Aorta (tissue), 5 donors: Measurements from ENCODE around the gene MMP19. TPM values are rescaled to one million over a fixed set of nuclear protein-coding genes. Genes with fewer than 3 reads are reported as not detected.

Source experiments
- ATAC-seq: fragments of 200-7000 bp; cut with Tn5 transposase; one replicate; pipeline ENCODE4 v1.9.1; 2022; ENCODE audit warnings: moderate library complexity; ENCODE audit not compliant: low FRiP score
- DNase-seq, 2 donors: peaks; one replicate each; pipeline ENCODE4 v3.0.0-alpha.2; 2020
- H3K27ac ChIP-seq, 2 donors: one replicate each; pipeline ENCODE4 v1.5.1; 2013; ENCODE audit warnings: low read length in 2 of 2, mild to moderate bottlenecking in 2 of 2, moderate library complexity in 2 of 2, control low read depth in 1 of 2, inconsistent platforms in 1 of 2, low read depth in 1 of 2
- H3K27me3 ChIP-seq, 2 donors: one replicate each; pipeline ENCODE4 v1.6.1; 2013; ENCODE audit warnings: control low read depth in 1 of 2, low read length in 1 of 2, mild to moderate bottlenecking in 1 of 2, moderate library complexity in 1 of 2; ENCODE audit not compliant: insufficient read depth in 2 of 2, control insufficient read depth in 1 of 2
- H3K36me3 ChIP-seq, 2 donors: one replicate each; pipeline ENCODE4 v1.6.1; 2013; ENCODE audit warnings: control low read depth in 1 of 2, low read length in 1 of 2, mild to moderate bottlenecking in 1 of 2; ENCODE audit not compliant: insufficient read depth in 2 of 2, control insufficient read depth in 1 of 2
- H3K4me1 ChIP-seq, 2 donors: one replicate each; pipeline ENCODE4 v1.6.1; 2013; ENCODE audit warnings: low read length in 2 of 2, control low read depth in 1 of 2, mild to moderate bottlenecking in 1 of 2, moderate library complexity in 1 of 2; ENCODE audit not compliant: insufficient read depth in 2 of 2, control insufficient read depth in 1 of 2
- H3K4me3 ChIP-seq, 2 donors: one replicate each; pipeline ENCODE4 v1.5.1; 2013; ENCODE audit warnings: low read length in 2 of 2, control low read depth in 1 of 2, mild to moderate bottlenecking in 1 of 2
- H3K9me3 ChIP-seq: one replicate; pipeline ENCODE4 v1.6.1; 2013; ENCODE audit warnings: mild to moderate bottlenecking, low read length; ENCODE audit not compliant: control insufficient read depth
- WGBS, 2 donors: extraction: QIAGEN DNeasy Blood & Tissue Kit; methylation state at CpG; one replicate each; pipeline ENCODE4 v1.1.7; 2013; 5-methylcytosine and 5-hydroxymethylcytosine counted together
- intact Hi-C, 2 donors: fragments of 100-400 bp; cut with DNase I; formaldehyde crosslinking; loops; one replicate each; pipeline versions ENCODE4 v1.14.2 to v1.15.0; 2022
- polyA plus RNA-seq, 2 donors: library from polyadenylated mRNA; stranded (reverse); fragments of 200-250 nt; gene quantifications; one replicate each; pipeline ENCODE4 v1.2.3, GENCODE V29; 2013
- total RNA-seq, 2 donors: library from RNA; stranded (reverse); fragmentation: NEBNext Ultra II Directional; extraction: Animal tissue kit (Norgen Biotek cat#: 25700); gene quantifications; one replicate each; pipeline ENCODE4 v1.2.1, GENCODE V29; 2021
- donor health status: healthy with polysubstance abuse.
- donor health status: Bipolar disorder and iron deficiency.
- donor health status: DM: no; HTN: no; CAD: no.
- donor health status: DM: no; HTN: no; CAD: no.
- donor health status: DM: yes; HTN: yes; CAD: no.

Gene MMP19
- total and polyA plus RNA-seq, 4 donors = 8.9 to 144 (median 60.4) TPM

DNA sequence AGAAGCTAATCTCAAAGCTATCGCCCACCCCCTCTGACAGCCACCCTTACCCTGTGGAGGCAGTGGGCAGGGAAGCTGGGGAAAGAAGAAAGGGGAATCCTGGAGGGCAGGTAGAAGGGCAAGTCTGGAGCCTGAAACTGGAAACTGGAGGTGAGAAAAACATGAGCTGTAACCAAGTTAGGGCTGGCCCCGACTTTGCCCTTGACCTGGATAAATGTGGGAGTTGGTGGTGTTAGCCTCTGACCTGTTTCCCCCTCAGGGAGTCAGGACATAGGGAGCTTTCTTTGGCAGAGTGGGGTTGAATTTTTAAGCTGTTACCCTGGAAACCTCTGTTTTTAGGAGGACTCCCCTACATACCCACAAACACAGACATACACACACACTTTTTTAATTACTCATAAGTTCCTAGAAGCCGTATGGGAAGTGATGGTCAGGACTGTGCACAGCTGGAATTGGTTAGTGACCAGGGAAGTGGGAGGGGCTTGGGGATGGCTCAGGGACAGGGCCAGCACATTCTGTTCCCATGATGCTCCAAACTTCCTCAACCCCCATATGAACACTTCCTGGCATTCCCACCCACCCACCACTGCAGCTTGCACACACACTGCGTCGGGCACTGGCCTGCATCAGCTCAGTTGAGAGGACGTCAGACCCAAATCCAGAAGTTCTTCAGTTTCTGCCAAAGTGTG lies 5.0 kb upstream of the MMP19 start:
- Histone ChIP-seq H3K27ac (peak overlapping the region; percentile 97 to 100), H3K36me3 (no peaks in the 10 kb centered on the region), H3K4me1 (peaks cover 0 to 2% of the 10 kb centered on the region in 2 donors), H3K27me3 (no peaks in the 10 kb centered on the region), H3K9me3 (no peaks in the 10 kb centered on the region), H3K4me3 (no peak overlapping the region)
- 10 to 12% methylated on average over 6 of the region's 6 CpGs for WGBS, 2 donors
- peak; percentile 96 for DNase-seq
- intact Hi-C loops = loop anchor here in 1 of 2 donors (1.0 to 5.0 kb wide), 2 partner anchors 18 to 80 kb away; partner anchors contain the start of genes DNAJC14 and PYM1
- ATAC-seq = peak; percentile 95

DNA sequence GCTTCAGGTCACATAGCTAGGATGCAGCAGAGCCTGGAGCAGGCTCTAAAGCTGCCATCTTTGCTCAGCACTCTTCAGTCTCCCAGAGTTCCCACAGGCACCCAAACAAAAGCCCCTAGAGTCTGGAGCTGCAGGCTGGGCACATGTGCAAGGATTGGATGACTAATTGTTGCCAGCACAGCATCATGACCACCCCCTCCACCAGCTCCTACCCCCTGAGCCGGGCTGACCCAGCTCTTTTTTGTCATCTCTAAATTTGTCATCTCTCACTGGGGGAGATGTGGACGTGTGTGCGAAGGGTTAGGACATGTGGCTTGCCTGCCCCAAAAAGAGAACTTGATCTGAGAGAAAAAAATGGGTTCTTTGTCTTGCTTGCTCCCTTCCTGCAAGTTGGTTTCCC lies 4.3 kb upstream of the MMP19 start:
- H3K4me3 ChIP-seq = no peak overlapping the region
- WGBS, 2 donors = 16 to 21% methylated on average over 3 of the region's 3 CpGs
- peaks cover 0 to 2% of the 10 kb centered on the region in 2 donors for H3K4me1 ChIP-seq
- intact Hi-C loops = loop anchor here in 1 of 2 donors (5.0 kb wide), 1 partner anchor 80 kb away; the partner anchor contains the start of gene PYM1
- H3K36me3 ChIP-seq = no peaks in the 10 kb centered on the region
- H3K27ac ChIP-seq = peak overlapping the region; percentile 97 to 100
- no peaks in the 10 kb centered on the region for H3K9me3 ChIP-seq
- H3K27me3 ChIP-seq = no peaks in the 10 kb centered on the region
- DNase-seq (peak; percentile 82 to 85), ATAC-seq (peak; percentile 42)

DNA sequence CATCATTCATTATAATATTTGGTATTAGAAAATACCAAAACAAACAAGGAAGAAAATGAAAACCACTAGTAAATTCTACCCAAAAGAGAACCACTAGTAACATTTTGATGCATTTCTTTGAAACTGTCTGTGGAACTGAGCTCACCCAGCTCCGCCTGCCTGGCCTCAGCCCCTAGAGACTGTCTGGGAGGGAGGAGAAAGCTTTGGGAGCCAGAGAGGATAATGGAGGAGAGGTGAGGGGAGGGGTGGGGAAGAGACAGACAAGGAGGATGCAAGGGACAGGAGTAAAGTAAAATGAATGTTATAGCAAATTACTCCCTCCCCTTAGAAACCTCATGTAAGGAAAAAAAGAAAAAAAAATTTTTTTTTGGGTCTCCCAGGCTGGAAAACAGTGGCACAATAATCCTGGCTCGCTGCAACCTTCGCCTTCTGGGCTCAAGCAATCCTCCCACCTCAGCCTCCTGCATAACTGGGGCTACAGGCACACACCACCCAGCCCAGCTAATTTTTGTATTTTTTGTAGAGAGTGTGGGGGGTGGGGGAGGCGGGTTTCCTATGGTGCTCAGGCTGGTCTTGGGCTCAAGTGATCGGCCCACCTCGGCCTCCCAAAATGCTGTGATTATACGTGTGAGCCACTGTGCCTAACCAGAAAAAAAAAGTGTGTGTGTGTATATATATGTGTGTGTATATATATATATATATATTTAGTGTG lies 3.2 kb upstream of the MMP19 start:
- intact Hi-C loops = loop anchor here in 1 of 2 donors (2.0 to 5.0 kb wide), 2 partner anchors 15 to 81 kb away; partner anchors contain the start of gene PYM1
- ATAC-seq (no peak), DNase-seq (peak in 1 of 2 donors; percentile 62)
- Histone ChIP-seq H3K27me3 (no peaks in the 10 kb centered on the region), H3K4me1 (peaks cover 0 to 2% of the 10 kb centered on the region in 2 donors), H3K9me3 (no peaks in the 10 kb centered on the region), H3K4me3 (no peak overlapping the region), H3K36me3 (no peaks in the 10 kb centered on the region), H3K27ac (peak overlapping the region in 1 of 2 donors; percentile 70)
- WGBS, 2 donors = 70 to 71% methylated on average over 7 of the region's 7 CpGs

DNA sequence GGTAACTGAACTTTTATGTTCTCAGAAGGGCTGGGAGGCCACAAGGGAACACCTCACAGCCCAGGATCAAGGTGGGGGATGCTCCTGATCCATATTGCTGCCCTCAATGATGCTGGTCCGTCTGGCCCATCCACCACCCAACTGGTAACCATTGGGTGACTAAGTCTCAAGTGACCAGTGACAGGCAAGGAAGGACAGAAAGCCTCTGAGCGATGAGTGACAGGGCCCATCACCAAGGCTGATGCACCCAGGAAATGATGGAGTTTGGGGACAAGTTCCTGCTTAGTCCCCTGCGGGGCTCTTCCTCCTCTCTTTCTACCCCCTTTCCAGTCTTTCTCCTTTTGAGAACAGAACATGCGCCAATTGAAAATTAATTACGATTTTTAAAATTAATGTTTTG lies 2.6 kb upstream of the MMP19 start:
- no peak overlapping the region for H3K27ac ChIP-seq
- no peaks in the 10 kb centered on the region for H3K27me3 ChIP-seq
- intact Hi-C loops = loop anchor here in 1 of 2 donors (2.0 to 5.0 kb wide), 2 partner anchors 15 to 82 kb away; partner anchors contain the start of gene PYM1
- H3K4me1 ChIP-seq = peaks cover 0 to 2% of the 10 kb centered on the region in 2 donors
- H3K36me3 ChIP-seq = no peaks in the 10 kb centered on the region
- no peaks in the 10 kb centered on the region for H3K9me3 ChIP-seq
- peak in 1 of 2 donors; percentile 34 for DNase-seq
- no peak overlapping the region for H3K4me3 ChIP-seq
- no peak for ATAC-seq
- WGBS, 2 donors = 83 to 93% methylated on average over 5 of the region's 5 CpGs

DNA sequence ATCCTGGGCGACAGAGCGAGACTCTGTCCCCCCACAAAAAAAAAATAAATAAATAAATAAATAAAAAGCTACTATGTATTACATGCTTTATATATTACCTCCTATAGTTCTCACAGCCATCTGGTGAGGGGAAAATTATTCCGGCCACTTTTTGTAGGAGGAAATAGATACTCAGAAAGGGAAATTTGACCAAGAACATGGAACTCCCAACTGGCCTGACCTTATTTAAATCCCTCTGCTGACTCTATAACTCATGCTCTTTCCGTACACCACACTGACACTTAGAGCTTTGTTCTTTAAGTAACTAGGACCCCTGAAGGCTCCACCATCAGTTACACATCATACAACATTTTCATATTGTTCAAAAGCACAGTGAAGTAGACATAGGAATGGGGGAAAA lies 2.2 kb upstream of the MMP19 start:
- Histone ChIP-seq H3K9me3 (no peaks in the 10 kb centered on the region), H3K4me1 (peaks cover 0 to 2% of the 10 kb centered on the region in 2 donors), H3K27me3 (no peaks in the 10 kb centered on the region), H3K4me3 (no peak overlapping the region), H3K27ac (no peak overlapping the region), H3K36me3 (no peaks in the 10 kb centered on the region)
- DNase-seq (no peak), ATAC-seq (no peak)
- intact Hi-C loops = loop anchor here in 1 of 2 donors (2.0 to 5.0 kb wide), 2 partner anchors 14 to 82 kb away; partner anchors contain the start of gene PYM1
- WGBS, 2 donors = 94 to 99% methylated on average over 4 of the region's 4 CpGs

DNA sequence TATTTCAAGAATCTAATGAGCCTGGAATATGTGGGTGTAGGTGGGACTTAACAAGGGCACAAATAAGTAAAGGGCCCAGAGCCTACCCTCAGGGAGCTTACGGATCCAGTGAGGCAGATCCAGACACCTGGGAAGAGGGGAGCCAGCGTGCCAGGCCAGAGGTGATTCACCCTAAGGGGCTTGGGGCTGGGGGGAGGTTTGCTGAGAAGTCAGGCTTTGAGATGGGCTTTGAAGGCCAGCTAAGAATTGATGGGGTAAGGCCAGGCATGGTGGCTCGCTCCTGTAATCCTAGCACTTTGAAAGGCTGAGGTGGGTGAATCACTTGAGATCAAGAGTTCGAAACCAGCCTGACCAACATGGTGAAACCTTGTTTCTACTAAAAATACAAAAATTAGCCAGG lies 695 bp upstream of the MMP19 start:
- ATAC-seq = no peak
- no peak overlapping the region for H3K4me3 ChIP-seq
- intact Hi-C loops = no loop called here

DNA sequence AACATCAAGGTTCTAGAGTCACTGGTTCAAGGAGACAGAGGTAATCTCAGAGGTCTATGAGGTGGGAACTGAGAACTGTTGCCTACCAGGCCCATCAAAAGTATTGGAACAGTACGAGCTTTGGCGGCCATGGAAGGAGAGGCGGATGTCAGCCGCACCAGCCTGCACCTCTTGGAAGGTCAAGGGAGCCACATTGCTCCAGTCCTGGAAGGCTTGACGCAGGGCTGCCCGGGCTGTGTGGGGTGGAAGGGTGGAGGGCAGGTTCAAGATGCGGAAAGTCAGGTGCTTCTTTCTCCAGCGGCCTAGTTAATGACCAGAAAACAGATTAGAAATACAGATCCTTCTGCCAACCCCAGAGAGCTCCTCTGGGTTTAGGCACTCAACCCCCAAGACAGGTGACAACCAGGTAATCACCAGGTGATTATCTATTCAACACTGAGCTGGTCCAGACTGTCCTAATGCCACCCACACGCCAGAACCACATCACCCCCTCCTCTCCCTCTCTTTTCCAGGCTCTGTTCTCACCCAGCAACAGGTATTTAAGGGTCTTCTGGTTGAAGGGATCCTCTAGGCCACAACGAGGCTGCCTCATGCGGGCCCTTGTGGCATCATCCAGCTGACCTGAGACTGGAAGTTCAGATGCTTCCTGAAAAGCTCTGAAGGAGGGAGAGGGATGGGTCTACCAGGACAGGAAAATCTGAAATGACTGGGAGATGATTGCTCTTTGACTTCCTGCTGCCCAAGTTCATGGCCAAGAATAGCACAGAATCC lies 2.0 kb downstream of the MMP19 start:
- Histone ChIP-seq H3K36me3 (no peaks in the 10 kb centered on the region), H3K4me3 (no peak overlapping the region), H3K4me1 (no peaks in the 10 kb centered on the region), H3K9me3 (no peaks in the 10 kb centered on the region), H3K27ac (no peak overlapping the region), H3K27me3 (no peaks in the 10 kb centered on the region)
- WGBS, 2 donors = 91 to 92% methylated on average over 11 of the region's 11 CpGs
- intact Hi-C loops = no loop called here
- ATAC-seq (no peak), DNase-seq (peak in 1 of 2 donors; percentile 56)

More for the DNA sequence above, 695 bp upstream of the MMP19 start:
- DNase-seq = peak in 1 of 2 donors; percentile 45
- H3K27me3 ChIP-seq = no peaks in the 10 kb centered on the region
- no peak overlapping the region for H3K27ac ChIP-seq
- H3K4me1 ChIP-seq = no peaks in the 10 kb centered on the region
- 93 to 95% methylated on average over 4 of the region's 4 CpGs for WGBS, 2 donors
- no peaks in the 10 kb centered on the region for H3K36me3 ChIP-seq
- no peaks in the 10 kb centered on the region for H3K9me3 ChIP-seq

DNA sequence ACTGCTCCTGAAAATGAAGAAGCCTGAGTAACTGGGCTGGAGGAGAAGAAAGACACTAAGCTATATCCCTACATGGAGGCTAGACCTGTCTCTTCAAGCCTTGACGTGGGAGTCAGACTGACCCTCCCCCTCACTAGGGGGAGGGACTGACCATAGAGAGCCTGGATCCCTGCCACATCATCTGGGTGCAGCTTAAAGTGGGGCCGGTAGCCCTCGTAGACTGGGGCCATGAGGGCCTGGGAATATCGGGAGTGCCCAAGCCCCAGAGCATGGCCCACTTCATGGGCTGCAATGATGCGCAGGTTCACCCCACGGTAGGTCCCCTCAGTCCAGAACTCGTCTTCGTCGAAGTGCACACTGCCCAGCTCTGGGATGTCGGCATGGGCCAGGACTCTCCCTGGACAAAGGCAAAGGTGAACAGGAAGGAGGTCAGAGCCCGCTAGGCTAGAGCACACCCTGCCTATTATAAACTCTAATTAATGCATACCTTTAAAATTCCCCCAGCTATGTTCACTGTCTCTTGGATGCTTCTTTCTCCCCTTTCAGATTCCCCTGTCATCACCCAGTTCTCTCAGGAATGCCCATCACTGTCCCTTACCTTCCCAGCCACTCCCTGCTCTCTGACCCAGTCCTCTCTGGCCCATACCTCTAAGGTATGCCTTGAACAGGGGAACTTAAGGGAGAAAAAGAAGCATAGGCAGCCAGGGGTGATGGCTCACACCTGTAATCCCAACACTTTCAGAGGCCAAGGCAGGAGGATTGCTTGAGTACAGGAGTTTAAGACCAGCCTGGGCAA lies 3.2 kb downstream of the MMP19 start:
- intact Hi-C loops = no loop called here
- DNase-seq (peak in 1 of 2 donors; percentile 74), ATAC-seq (no peak)
- WGBS, 2 donors = 79 to 80% methylated on average over 11 of the region's 11 CpGs
- Histone ChIP-seq H3K27ac (no peak overlapping the region), H3K36me3 (no peaks in the 10 kb centered on the region), H3K9me3 (no peaks in the 10 kb centered on the region), H3K27me3 (no peaks in the 10 kb centered on the region), H3K4me3 (no peak overlapping the region), H3K4me1 (no peaks in the 10 kb centered on the region)
